DMS153 treated with DMSO at 0.1 percent for 48 hours (cell line): ENCODE results near the gene DENND2A.
"Not testable (repeated sequence)": the region's sequence is repeated elsewhere in the genome, so short reads cannot be mapped to it uniquely, and the experiment has no call there.

Experiments used
- DNase-seq: peaks from one replicate; lab custom pipeline; 2025; ENCODE audit not compliant: unreplicated experiment; lab: John Stamatoyannopoulos, UW

DENND2A gene

DNA sequence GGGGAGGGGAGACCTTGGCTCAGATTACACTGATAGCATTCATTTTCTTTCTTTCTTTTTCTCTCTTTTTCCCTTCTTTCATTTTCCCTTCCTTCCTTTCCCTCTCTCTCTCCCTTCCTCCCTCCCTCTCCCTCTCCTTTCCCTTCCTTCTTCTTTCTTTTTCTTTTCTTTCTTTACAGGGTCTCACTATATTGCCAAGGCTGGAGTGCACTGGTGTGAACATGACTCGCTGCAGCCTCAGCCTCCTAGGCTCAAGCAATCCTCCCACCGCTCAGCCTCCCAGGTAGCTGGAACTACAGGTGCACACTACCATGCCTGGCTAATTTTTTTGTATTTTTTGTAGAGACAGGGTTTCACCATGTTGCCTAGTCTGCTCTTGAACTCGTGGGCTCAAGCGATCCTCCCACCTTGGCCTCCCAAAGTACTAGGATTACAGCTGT lies 88.4 kb downstream of the DENND2A start:
- DNase-seq = no peak

- DNase-seq = no peak
Observed at GRCh38 chr7:140551355-140552239, 89.0 kb downstream of the DENND2A start.

DNA sequence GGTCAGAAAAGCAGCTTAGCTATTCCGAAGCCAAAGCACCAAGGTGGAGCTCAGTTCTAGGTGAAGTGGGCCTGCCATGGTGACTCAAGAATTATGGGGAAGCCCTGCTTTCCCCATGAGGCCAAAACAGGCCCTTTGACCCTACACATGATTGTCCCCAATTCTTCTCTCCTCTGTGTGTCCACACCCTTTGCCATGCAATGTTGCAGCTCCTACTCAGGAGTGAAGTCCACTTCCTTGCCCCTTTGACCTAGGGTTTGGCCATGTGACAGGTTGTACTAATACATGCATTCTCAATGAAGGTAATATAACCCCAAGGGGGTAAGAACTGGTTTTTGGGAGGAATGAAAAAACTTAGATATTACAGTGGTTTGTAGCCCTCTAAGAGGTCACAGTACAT lies 93.7 kb downstream of the DENND2A start:
- no peak for DNase-seq

DNA sequence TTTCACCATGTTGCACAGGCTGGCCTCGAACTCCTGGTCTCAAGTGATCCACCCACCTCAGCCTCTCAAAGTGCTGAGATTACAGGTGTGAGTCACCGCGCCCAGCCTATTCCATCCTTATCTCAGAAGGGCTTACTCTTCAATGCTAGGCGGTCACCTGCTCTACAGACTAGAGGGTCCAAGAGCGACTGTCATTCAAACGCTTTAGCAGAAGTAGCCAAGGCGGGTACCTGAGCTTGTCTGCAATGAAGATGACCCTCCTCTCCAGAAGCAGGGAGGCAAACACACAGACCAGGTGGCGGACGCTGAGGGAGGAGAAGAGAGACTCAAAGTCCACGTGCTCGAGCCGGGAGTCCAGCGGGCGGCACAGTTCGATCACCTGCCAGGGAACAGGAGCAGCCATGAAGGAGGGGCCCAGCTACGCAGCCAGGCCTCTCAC lies 96.2 kb downstream of the DENND2A start:
- no peak for DNase-seq

DNA sequence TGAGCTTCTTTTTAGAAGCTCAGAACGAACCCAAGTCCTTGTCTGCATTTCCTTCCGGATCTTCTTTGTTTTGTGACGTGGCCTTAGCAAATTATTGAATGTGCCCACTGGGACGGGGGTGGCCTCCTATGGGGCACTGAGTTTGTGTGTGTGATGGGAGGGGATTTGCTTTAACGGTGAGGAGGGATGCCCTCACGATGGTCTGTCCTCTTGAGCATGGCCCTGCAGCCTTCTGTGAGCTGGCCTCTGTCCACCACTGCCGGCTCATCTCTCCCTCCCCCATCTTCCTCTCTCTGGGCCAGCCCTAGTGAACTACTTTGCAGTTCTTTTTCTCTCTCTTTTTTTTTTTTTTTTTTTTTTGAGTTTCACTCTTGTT lies 98.4 kb downstream of the DENND2A start:
- DNase-seq = no peak

DNA sequence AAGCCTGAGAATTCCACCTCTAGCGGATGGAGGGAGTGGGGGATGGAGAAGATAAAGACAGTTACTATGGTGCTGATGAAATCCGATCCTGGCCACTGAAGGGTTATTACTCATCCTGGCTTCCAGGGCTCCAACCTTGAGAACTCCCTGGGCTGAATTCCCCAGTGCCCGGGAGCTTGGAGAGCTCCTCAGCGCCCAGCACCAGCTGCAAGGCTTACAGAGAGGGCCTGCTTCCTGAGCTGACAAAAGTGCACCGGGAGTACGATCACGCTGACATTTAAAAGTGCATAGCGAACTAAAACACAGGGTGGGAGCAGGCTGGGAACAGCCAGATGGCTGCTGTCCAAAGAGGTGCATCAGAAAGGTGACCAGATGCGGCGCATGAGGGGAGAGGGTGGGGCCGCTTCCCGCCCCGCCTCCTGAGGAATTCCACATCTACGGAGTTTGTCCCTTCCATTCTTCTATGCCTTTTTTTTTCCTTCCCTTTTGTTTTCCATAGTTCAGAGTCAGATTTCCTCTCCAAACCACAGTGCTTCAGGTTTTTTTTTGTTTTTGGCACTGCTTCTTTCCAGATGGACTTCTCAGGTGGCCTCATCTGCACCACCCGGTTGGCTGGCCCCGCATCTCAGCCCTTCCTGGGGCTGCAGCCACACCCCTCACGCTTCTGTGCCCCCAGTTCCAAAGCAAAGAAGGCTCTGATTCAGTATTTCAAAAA lies 98.9 kb downstream of the DENND2A start:
- peak; percentile 90 for DNase-seq

DNA sequence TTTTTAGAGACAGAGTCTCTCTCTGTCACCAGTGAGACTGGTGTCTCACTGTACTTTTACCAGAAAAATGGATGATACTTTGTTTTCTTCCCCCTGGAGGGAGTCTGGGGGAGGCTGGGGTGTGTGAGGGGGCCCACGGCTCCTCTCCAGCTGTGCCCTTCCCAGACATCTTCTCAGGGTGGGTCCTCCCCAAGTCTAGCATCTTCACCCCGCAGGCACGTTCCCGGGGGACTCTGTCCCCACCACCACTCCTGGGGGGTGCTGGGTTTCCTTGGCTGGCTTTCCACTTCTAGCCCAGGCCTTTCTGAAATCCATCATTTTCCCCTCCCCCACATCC lies 99.5 kb downstream of the DENND2A start:
- no peak for DNase-seq

DNA sequence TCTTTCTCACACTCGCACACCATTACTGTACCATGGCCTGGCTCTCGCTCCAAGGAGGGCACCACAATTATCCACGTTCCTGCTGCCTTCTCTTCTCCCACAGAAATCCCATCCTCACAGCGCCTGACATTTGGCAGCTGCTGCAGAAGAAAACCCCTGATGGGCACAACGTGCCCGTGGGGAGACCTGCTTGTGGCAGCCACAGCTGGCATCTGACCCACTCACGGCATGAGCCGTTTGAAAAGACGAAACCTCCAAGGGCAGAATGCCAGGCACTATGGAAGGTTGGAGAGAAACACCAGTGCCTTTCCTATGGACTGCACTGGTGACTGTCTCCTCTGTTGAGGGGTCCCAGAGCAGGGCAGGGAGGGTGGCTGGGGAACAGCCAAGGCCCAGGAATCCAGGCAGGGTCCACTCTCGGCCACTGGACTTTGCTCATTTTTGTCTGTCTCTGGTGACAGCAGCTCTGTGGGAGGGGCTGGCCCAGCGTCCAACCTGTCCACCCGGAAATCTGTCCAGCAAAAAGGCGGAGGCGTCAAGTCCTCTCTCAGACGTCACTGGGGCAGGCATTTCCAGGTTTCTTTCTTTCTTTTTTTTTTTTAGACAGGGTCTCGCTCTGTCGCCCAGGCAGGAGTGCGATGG lies 100.4 kb downstream of the DENND2A start:
- DNase-seq = no peak

DNA sequence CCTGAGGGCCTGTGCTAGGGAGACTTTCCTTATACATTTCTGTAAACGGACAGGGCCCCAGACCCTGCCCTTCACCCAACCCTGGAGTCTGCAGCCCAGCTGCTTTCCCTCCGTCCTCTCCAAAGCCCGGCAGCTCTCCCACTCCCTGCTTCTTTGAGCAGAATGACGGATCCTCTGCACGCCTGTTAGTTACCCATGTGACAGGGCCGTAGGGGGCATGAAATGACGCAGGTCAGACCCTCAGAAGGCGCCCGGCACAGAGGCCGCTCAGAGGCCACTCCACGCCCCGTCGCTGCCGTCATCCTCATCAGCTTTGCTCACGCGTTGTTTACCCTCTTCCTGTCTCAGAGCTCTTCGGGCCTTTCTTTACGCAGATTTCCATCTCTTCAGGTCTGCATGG lies 101.2 kb downstream of the DENND2A start:
- no peak for DNase-seq

DNA sequence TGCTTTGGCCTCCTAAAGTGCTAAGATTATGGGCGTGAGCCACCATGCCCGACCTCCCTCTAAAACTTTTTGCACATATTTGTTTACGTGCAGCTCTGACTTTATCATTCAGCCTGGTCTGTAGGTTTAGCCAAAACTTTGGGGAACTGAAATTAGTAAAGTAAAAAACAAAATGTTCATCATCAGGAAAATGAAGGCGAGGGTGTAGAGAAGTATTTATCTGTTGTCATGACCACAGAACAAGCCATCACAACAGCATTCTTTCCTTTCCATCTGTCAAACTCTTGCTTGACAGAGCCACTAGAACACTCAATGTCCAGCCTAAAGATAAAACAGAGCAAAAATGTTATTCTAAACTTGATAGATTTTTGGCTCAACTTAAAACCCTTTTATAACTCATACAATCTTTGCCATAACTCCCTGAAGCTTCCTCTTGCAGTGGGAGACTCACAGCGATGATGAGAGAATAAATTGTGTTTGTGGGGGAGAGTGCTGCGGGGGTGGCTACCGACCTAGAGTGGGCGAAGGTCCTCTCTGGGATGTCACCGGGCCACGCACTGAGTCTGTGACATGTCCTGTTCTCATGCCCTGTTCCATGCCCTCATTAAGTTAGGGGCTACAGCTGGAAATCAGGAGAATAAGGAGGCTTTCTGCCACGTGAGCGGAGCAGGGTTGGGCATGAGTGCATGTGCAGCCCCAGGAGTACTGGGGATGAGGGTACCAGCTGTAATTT lies 102.7 kb downstream of the DENND2A start:
- no peak for DNase-seq

DNA sequence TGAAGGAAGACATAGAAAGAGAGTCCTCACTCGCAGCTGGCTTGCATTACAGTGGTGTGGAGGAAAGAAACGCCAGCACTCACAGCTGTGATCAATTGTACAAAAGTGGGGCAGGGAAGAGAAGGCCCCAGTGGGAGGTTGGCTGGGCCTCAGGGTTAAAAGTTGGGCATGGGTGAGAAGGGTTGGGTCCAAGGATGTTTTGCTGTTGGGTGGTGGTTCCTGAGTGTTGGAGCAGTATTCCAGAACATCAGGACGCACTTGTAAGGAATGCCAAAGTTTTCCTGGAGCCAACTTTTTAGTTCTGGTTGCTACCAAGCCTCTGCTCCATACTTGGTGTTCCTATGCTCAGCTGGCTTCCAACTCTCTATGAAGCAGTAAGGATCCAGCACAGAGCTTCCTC lies 105.9 kb downstream of the DENND2A start:
- DNase-seq = no peak

DNA sequence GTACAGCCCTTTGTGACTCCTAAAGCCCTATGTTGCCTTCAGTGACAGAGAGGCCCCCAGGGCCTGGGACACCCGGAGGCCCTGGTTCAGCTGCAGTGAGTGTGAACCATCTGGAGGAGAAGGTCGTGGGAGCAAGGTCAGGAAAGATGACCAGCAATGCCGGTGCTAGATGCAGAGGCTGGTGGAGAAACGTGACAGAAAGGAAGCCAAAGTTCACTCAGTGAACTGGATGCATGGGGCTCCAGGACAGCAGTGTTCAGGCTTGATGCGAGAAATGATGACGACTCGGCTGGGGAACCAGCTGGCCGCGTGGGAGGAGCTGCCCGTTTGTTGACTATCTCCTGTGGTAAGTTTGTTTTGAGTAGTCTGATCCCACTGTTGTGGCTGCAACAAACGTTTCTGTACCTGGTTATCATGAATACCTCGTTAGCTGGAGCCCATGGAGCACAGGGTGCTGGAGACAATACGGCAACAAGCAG lies 107.2 kb downstream of the DENND2A start:
- DNase-seq = no peak

- not testable (repeated sequence) for DNase-seq
Observed at GRCh38 chr7:140529428-140529827, 111.2 kb downstream of the DENND2A start.

DNA sequence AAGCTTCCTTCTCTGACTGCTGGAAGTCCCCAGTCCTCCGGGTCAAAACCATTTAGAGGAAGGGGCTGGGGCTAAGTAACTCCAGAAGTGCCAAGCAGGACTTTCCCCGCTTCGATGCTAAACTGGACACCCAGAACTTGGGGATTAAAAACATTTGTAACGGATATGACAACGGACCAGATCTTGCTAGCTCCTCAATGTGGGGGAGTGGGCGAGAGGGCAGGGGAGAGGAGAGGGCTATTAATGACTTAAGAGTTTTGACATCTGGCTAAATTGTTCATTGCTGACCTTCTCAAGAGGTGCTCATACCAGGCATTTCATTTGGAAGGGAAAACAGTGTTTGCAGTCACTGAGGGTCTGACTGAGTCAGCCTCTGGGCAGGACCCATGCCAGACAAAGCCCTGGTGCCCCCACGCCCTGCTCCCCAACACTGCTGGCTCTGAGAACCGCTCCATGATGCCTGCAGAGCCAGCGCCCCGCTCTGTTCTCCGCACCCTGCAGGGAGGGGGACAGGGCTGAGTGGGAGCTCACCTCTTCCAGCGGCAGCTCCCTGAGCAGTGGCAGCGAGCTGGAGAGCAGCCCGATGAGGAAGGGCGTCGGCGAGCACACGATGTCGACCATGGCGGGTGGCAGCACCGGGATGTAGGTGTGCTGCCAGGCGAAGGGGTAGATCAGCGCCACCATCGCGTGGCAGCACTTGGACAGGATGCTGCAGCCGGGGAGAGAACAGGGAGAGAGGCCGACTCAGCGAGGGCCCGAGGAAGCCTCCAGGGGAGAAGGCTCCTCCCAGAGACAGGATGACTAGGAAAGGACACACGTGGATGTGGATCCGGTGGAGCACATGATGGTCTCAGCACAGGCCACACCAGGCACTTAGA lies 113.6 kb downstream of the DENND2A start:
- DNase-seq = no peak

GRCh38 chr7:140526214-140526613 lies 114.4 kb downstream of the DENND2A start:
- no peak for DNase-seq

DNA sequence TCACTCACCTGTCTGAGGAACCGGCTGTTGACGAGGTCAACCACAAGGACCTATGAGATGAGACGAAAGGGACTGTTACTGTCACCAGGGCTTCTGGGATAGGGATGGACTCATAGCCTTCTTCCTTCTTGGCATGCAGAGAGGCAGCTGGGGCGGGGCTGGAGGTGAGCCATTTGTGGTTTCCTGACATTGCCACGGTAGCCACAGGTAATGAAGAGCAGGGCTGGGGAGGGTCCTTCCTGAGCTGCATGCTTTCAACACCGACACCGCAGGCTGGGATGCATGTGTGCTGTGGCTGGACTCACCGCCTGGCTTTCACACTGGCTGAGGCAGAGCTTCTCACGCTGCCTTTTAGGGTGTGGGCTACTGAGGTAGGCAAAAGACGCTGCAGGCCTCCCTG lies 114.9 kb downstream of the DENND2A start:
- no peak for DNase-seq

DNA sequence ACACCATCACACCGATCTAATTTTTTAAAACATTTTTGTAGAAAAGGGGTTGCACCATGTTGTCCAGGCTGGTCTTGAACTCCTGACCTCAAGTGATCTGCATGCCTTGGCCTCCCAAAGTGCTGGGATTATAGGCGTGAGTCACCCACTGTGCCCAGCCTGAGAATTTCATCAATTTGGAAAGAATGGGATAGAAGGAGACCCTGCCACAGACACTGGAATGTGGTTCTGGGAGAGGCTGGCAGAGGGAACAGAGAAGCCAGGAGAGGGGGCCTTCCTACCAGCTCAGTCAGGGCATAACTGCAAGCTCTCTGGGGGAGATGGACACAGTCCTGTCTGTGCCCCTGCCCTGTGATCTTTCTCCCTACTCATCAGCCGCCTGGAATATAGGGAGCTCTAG lies 119.2 kb downstream of the DENND2A start:
- no peak for DNase-seq

GRCh38 chr7:140519007-140519399 lies 121.6 kb downstream of the DENND2A start:
- no peak for DNase-seq

DNA sequence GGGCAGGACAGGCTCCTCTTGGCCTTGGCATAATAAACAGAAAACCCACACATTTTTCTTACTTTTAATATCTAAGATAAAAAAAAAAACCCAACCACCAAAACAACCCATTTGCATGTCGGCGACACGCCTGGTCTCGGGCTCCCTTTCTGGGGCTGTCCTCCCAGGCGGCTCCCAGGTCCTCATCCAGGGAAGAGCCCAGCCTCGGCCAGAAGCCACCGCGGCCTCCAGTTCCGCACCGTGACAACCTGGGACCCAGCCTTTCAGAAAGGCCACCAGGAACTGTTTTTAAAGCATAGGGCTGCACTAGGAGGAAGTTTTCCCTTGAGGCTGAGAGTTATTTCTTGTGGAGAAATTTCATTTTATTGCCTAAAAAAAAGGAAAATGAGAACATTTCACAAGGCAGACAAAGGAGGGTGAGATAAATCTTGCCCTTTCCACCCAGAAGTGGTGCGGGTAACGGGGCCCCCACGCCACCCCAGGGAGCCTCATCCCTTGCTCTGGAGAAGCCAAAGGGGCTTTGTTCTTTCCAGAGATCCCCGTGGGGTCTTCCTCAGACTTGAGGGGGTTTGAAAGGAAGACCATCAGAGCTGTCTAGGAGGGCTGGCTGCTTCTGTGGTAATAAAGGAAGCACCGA lies 122.1 kb downstream of the DENND2A start:
- no peak for DNase-seq
